Transverse colon (tissue), 4 donors: Measurements from ENCODE around the gene MBP. TPM values are rescaled to one million over a fixed set of nuclear protein-coding genes. Genes with fewer than 3 reads are reported as not detected.

ENCODE experiments used
- DNase-seq: peaks from one replicate; pipeline ENCODE4 v3.0.0-alpha.2; 2019
- H3K27ac ChIP-seq, 4 donors: fragments of 200-600 bp; sonication (generic); 2 replicates each; pipeline ENCODE4 v1.5.1; 2016 to 2018; ENCODE audit warnings: inconsistent platforms in 4 of 4
- H3K27me3 ChIP-seq: fragments of 200-600 bp; sonication (generic); 2 replicates; pipeline ENCODE4 v1.5.1; 2017; ENCODE audit warnings: inconsistent platforms
- H3K36me3 ChIP-seq, 4 donors: fragments of 200-600 bp; sonication (generic); 2 replicates each; pipeline ENCODE4 v1.5.1; 2017 to 2019; ENCODE audit warnings: inconsistent platforms in 4 of 4
- H3K4me1 ChIP-seq, 4 donors: fragments of 200-600 bp; sonication (generic); 2 replicates each; pipeline ENCODE4 v1.5.1; 2017 to 2020; ENCODE audit warnings: inconsistent platforms in 4 of 4
- H3K4me3 ChIP-seq, 4 donors: fragments of 200-600 bp; sonication (generic); 1 replicate in 1 of 4; 2 replicates in 3 of 4; pipeline versions ENCODE4 v1.5.1 to v1.6.1; 2017 to 2019; ENCODE audit warnings: inconsistent platforms in 4 of 4
- H3K9me3 ChIP-seq, 2 donors: fragments of 200-600 bp; sonication (generic); 2 replicates each; pipeline ENCODE4 v1.5.1; 2017 to 2019; ENCODE audit warnings: inconsistent platforms in 2 of 2
- EP300 ChIP-seq: sonication (generic); formaldehyde crosslinking; IDR thresholded peaks from one replicate; pipeline ENCODE4 v1.6.1; 2017; ENCODE audit warnings: antibody characterized with exemption, low read depth
- POLR2A ChIP-seq: fragments of 450-650 bp; IDR thresholded peaks from one replicate; pipeline ENCODE4 v1.6.1; 2016; ENCODE audit warnings: antibody characterized with exemption, mild to moderate bottlenecking, moderate library complexity
- POLR2AphosphoS5 ChIP-seq, 3 donors: sonication (generic); formaldehyde crosslinking; IDR thresholded peaks; one replicate each; pipeline ENCODE4 v1.6.1; 2016; ENCODE audit warnings: antibody characterized with exemption in 3 of 3
- WGBS, 2 donors: methylation state at CpG; one replicate each; pipeline ENCODE4 v1.1.5; 2018; ENCODE audit warnings: low coverage in 1 of 2; 5-methylcytosine and 5-hydroxymethylcytosine counted together
- in situ Hi-C, 4 donors: fragments of 200-750 bp; cut with MboI; loops; one replicate each; pipeline versions ENCODE4 v1.15.0 to v1.15.1; 2017; ENCODE audit warnings: low sequenced_read_pairs in 3 of 4, low pct_ligation_motif_present in 1 of 4, low pct_unique_long_range_greater_than_20kb in 1 of 4
- intact Hi-C: fragments of 100-400 bp; cut with DNase I; formaldehyde crosslinking; loops from one replicate; pipeline ENCODE4 v1.15.1; 2023; ENCODE audit warnings: low total_unique reads
- total RNA-seq, 4 donors: library from RNA; depleted of rRNA; stranded (reverse); fragments of >200 nt; gene quantifications; one replicate each; pipeline ENCODE4 v1.1.0, GENCODE V29; 2016
- TF ChIP-seq, protein P1 (sequence below), 5 experiments: fragments of 200-600 bp in 3 of 5; fragments of 450-650 bp in 2 of 5; sonication (generic) in 3 of 5; IDR thresholded peaks; 1 replicate in 2 of 5; 2 replicates in 3 of 5; pipeline ENCODE4 v1.5.1; 2016 to 2017; ENCODE audit warnings: antibody characterized with exemption in 5 of 5, inconsistent platforms in 3 of 5, mild to moderate bottlenecking in 2 of 5, moderate library complexity in 1 of 5

Gene MBP
- total RNA-seq, 4 donors from 2014 or later = 12.7 to 53.4 (median 41.0) TPM

DNA sequence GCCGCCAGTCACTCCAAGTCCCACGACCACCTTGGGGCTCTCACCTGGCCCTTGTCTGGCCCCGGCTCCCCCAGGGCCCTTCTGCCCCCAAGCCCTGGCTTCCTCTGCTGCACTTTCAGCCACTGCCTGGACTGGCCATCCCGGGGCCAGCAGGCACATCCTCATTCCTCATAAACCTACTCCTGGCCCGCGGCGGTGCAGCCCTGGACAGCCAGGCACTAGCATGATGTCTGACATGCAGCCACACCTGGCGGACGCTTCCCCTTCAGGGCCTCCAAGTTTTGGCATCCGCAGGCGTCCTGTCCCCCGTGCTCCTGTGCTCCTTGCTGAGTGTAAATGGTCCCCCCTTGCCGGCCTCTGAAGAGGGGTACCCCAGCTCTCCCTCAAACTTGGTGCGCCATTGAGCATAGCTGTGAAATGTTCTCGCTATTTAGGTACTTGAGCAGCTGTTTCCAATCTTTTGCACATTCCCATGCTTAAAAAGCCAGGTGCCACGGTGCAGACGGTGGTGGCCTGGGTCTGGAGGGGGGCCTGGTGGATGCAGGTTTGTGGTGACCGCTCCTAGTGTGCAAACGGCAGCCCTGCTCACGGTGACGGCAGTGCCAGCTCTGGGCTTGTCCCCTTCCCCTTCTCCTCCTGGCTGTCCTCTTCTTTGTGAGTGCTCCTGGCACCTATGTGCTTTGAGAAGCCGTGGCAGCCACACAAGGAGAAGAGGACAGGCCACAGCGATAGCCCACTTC lies 123.8 kb downstream of the MBP start:
- H3K27me3 ChIP-seq = no peaks in the 10 kb centered on the region
- H3K4me3 ChIP-seq = no peak overlapping the region
- no peak overlapping the region for H3K27ac ChIP-seq
- WGBS, 2 donors = 91% methylated on average over 23 of the region's 23 CpGs; no CpG with 5 or more reads in 1 of the 2 donors
- intact Hi-C loops (no loop called here), in situ Hi-C loops (loop anchor here in 2 of 4 donors (10.0 to 25.0 kb wide), 2 partner anchors 56 to 654 kb away; no protein-coding TSS in a partner anchor)
- no peaks in the 10 kb centered on the region for H3K36me3 ChIP-seq
- DNase-seq = no peak
- H3K9me3 ChIP-seq = no peaks in the 10 kb centered on the region
- H3K4me1 ChIP-seq = no peaks in the 10 kb centered on the region
- TF ChIP-seq POLR2A = no peak
- TF ChIP-seq EP300 = no peak
- TF ChIP-seq POLR2AphosphoS5 (IDR thresholded peaks at IDR 0.05) = no peak
- TF ChIP-seq, protein P1, sequence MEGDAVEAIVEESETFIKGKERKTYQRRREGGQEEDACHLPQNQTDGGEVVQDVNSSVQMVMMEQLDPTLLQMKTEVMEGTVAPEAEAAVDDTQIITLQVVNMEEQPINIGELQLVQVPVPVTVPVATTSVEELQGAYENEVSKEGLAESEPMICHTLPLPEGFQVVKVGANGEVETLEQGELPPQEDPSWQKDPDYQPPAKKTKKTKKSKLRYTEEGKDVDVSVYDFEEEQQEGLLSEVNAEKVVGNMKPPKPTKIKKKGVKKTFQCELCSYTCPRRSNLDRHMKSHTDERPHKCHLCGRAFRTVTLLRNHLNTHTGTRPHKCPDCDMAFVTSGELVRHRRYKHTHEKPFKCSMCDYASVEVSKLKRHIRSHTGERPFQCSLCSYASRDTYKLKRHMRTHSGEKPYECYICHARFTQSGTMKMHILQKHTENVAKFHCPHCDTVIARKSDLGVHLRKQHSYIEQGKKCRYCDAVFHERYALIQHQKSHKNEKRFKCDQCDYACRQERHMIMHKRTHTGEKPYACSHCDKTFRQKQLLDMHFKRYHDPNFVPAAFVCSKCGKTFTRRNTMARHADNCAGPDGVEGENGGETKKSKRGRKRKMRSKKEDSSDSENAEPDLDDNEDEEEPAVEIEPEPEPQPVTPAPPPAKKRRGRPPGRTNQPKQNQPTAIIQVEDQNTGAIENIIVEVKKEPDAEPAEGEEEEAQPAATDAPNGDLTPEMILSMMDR (IDR thresholded peaks at IDR 0.05) = no peak

DNA sequence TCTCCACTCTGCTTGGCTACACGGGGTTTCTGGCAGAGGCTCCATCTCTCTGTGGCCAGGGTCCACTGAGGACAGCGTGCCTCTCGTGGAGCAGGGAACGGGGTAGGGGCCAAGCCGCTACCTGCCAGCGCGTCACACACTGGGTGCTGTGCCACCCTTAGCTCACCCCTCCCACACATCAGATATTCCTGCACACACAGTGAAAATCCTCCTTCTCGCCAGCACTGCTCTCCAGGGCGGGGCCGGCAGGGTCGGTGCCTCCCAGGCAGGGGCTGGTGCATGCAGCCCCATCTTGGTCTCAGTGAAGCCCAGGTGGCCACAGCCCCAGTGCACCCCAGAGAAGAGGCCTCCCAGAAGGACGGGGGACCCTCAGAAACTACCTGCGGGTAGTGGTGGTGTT lies 124.6 kb downstream of the MBP start:
- Histone ChIP-seq H3K9me3 (no peaks in the 10 kb centered on the region), H3K36me3 (no peaks in the 10 kb centered on the region), H3K27ac (no peak overlapping the region), H3K4me1 (no peaks in the 10 kb centered on the region), H3K4me3 (no peak overlapping the region), H3K27me3 (no peaks in the 10 kb centered on the region)
- WGBS, 2 donors = 96% methylated on average over 12 of the region's 13 CpGs; no CpG with 5 or more reads in 1 of the 2 donors
- intact Hi-C loops (no loop called here), in situ Hi-C loops (loop anchor here in 2 of 4 donors (10.0 to 25.0 kb wide), 2 partner anchors 57 to 654 kb away; no protein-coding TSS in a partner anchor)
- TF ChIP-seq POLR2AphosphoS5 (IDR thresholded peaks at IDR 0.05) (no peak), POLR2A (no peak), EP300 (no peak)
- TF ChIP-seq, protein P1 (IDR thresholded peaks at IDR 0.05) = no peak
- no peak for DNase-seq

DNA sequence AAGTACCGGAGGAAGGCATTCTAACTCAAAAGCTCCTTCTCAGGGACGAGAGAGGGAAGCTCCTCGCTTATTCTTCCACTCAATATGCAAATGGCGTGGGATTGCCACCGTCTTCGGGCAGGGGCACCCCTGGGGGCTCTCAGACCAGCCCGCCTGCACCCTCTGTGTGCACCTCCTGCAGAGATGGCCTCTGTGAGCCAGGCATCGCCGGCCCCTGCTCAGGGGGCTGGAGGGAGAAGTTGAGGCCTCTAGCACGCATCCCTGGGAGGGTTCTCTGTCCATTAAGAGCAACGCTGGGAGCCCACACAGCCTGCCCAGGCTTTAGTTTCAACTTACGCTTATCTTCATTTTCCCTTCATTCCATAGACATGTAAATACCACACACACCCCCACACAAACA lies 125.3 kb downstream of the MBP start:
- Histone ChIP-seq H3K27ac (peak overlapping the region in 2 of 4 donors; percentile 39 to 42), H3K4me3 (no peak overlapping the region), H3K36me3 (no peaks in the 10 kb centered on the region), H3K27me3 (no peaks in the 10 kb centered on the region), H3K9me3 (no peaks in the 10 kb centered on the region), H3K4me1 (no peaks in the 10 kb centered on the region)
- DNase-seq = no peak
- WGBS, 2 donors = 71 to 77% methylated on average over 5 to 12 of the region's 12 CpGs
- intact Hi-C loops = no loop called here
- no peak for TF ChIP-seq POLR2AphosphoS5 (IDR thresholded peaks at IDR 0.05)
- TF ChIP-seq, protein P1 (IDR thresholded peaks at IDR 0.05) = no peak
- TF ChIP-seq EP300 = no peak
- no peak for TF ChIP-seq POLR2A
- in situ Hi-C loops = loop anchor here in 2 of 4 donors (10.0 to 25.0 kb wide), 2 partner anchors 58 to 655 kb away; no protein-coding TSS in a partner anchor

DNA sequence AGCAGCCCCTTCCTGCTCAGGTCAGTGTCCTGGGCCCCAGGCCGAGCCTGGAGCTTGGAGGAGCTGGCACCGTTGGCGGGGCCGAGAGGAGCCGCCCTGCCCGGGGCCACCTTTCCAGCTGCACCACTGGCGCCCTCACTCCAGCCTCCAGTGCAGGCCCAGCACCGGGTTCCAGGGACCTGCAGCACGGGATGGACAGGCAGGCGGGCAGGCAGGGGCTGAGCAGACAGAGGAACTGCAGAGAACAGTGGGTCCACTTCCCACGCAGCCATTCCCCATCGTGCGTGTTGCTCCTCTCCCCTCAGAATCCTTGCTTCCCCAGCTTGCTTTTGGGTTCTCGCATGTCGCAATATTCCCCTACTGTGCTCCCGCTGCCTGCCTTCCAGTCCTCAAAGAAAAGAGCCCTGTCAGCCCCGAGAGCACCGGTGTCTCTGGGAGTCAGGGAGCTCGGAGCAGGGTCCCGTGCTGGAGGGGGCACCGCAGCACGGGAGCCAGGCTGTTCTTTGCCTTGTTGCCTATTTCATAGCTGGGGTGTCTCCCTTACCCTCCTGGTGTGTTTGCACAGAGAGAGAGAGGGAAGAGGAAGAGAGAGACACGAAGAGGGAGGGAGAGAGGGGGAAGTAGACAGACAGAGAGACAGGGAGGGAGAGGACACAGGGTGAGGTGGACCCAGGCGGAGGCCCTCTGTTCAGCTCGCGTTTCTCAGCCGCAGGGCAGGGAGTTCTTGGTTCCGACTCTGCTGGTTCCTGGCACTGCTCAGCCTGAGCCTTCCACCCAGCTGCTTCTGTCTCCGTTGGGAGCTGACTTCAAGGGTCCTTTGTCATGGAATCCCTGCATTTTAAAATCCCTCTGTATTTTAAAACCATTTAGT lies 126.0 kb downstream of the MBP start:
- H3K36me3 ChIP-seq = no peaks in the 10 kb centered on the region
- DNase-seq = no peak
- peak overlapping the region; percentile 8 to 42 (median 30) for H3K27ac ChIP-seq
- 88% methylated on average over 29 of the region's 29 CpGs; no CpG with 5 or more reads in 1 of the 2 donors for WGBS, 2 donors
- TF ChIP-seq EP300 (no peak), POLR2A (no peak), POLR2AphosphoS5 (IDR thresholded peaks at IDR 0.05) (no peak)
- TF ChIP-seq, protein P1 (IDR thresholded peaks at IDR 0.05) = no peak
- H3K27me3 ChIP-seq = no peaks in the 10 kb centered on the region
- no peak overlapping the region for H3K4me3 ChIP-seq
- no peaks in the 10 kb centered on the region for H3K9me3 ChIP-seq
- H3K4me1 ChIP-seq = no peaks in the 10 kb centered on the region
- intact Hi-C loops (no loop called here), in situ Hi-C loops (loop anchor here in 2 of 4 donors (10.0 to 25.0 kb wide), 2 partner anchors 58 to 656 kb away; no protein-coding TSS in a partner anchor)
